Neural cell (in vitro differentiated cells): Measurements from ENCODE around the gene DSCAM. TPM values are rescaled to one million over a fixed set of nuclear protein-coding genes. Genes with fewer than 3 reads are reported as not detected.
"Not testable (repeated sequence)": the region's sequence is repeated elsewhere in the genome, so short reads cannot be mapped to it uniquely, and the experiment has no call there.

Experiments used
- H2AFZ ChIP-seq: fragments of 200-600, 300-800 bp; sonication (generic), shearing (Covaris generic); 2 replicates; pipeline ENCODE4 v1.6.0; 2014; ENCODE audit warnings: low read depth, mild to moderate bottlenecking, antibody characterized with exemption, low read length, moderate library complexity
- H3F3A ChIP-seq: fragments of 200-600 bp; shearing (Covaris generic); 2 replicates; pipeline ENCODE4 v1.6.1; 2016; ENCODE audit warnings: mild to moderate bottlenecking, moderate library complexity, mixed read lengths, antibody characterized with exemption, low read length; ENCODE audit not compliant: insufficient read depth, poor library complexity, severe bottlenecking
- H3K27ac ChIP-seq: fragments of 200-600, 300-800 bp; sonication (generic), shearing (Covaris generic); 2 replicates; pipeline ENCODE4 v1.5.1; 2014; ENCODE audit warnings: mild to moderate bottlenecking, low read length, moderate library complexity
- H3K27me3 ChIP-seq: fragments of 300-800, 200-600 bp; sonication (generic), shearing (Covaris generic); 2 replicates; pipeline ENCODE4 v1.6.0; 2014; ENCODE audit warnings: mild to moderate bottlenecking, low read depth, low read length, moderate library complexity; ENCODE audit not compliant: insufficient read depth
- H3K36me3 ChIP-seq: fragments of 300-800, 200-600 bp; sonication (generic), shearing (Covaris generic); 2 replicates; pipeline ENCODE4 v1.5.1; 2014; ENCODE audit warnings: mild to moderate bottlenecking, antibody characterized with exemption, low read length, moderate library complexity; ENCODE audit not compliant: insufficient read depth
- H3K4me2 ChIP-seq: fragments of 300-800, 200-600 bp; sonication (generic), shearing (Covaris generic); 2 replicates; pipeline ENCODE4 v1.6.0; 2014; ENCODE audit warnings: mild to moderate bottlenecking, low read length
- H3K4me3 ChIP-seq: fragments of 300-800, 200-600 bp; sonication (generic), shearing (Covaris generic); 2 replicates; pipeline ENCODE4 v1.5.1; 2014; ENCODE audit warnings: mild to moderate bottlenecking, low read length, moderate library complexity
- H3K79me2 ChIP-seq: fragments of 200-600 bp; shearing (Covaris generic); replicated peaks from 2 replicates; pipeline ENCODE4 v1.6.0; 2014; ENCODE audit warnings: mild to moderate bottlenecking, low read length, moderate library complexity; ENCODE audit not compliant: insufficient read depth
- H3K9ac ChIP-seq: fragments of 300-800, 200-600 bp; sonication (generic), shearing (Covaris generic); 2 replicates; pipeline ENCODE4 v1.6.1; 2016; ENCODE audit warnings: mild to moderate bottlenecking, low read length, mixed read lengths
- H3K9me2 ChIP-seq: fragments of 200-600 bp; shearing (Covaris generic); 2 replicates; pipeline ENCODE4 v1.6.1; 2016; ENCODE audit warnings: mild to moderate bottlenecking, low read length, mixed read lengths; ENCODE audit not compliant: insufficient read depth
- H3K9me3 ChIP-seq: fragments of 200-600, 300-800 bp; sonication (generic), shearing (Covaris generic); 2 replicates; pipeline ENCODE4 v1.6.1; 2016; ENCODE audit warnings: mild to moderate bottlenecking, mixed run types, low read length, moderate library complexity, mixed read lengths
- H4K20me1 ChIP-seq: fragments of 200-600 bp; shearing (Covaris generic); 2 replicates; pipeline ENCODE4 v1.6.1; 2016; ENCODE audit warnings: mild to moderate bottlenecking, mixed run types; ENCODE audit not compliant: insufficient read depth
- CTCF ChIP-seq: fragments of 450-650 bp; IDR thresholded peaks from 2 replicates; pipeline ENCODE4 v1.5.1; 2014; ENCODE audit warnings: antibody characterized with exemption, mild to moderate bottlenecking, moderate library complexity; ENCODE audit not compliant: poor library complexity, severe bottlenecking
- EP300 ChIP-seq: fragments of 450-650 bp; conservative IDR thresholded peaks from 2 replicates; pipeline ENCODE4 v1.6.1; 2014; ENCODE audit warnings: antibody characterized with exemption, mild to moderate bottlenecking, moderate library complexity; ENCODE audit not compliant: poor library complexity, severe bottlenecking
- EZH2 ChIP-seq: fragments of 200-600, 300-800 bp; shearing (Covaris generic), sonication (generic); IDR thresholded peaks from 2 replicates; pipeline ENCODE4 v1.6.1; 2014; ENCODE audit warnings: antibody characterized with exemption, low read length, borderline replicate concordance, mild to moderate bottlenecking; ENCODE audit not compliant: insufficient read depth, poor library complexity, severe bottlenecking
- MXI1 ChIP-seq: fragments of 450-650 bp; conservative IDR thresholded peaks from 2 replicates; pipeline ENCODE4 v1.6.1; 2014; ENCODE audit warnings: antibody characterized with exemption, mild to moderate bottlenecking; ENCODE audit not compliant: poor library complexity, severe bottlenecking
- POLR2AphosphoS5 ChIP-seq: IDR thresholded peaks from 2 replicates; pipeline ENCODE4 v1.6.1; 2012
- RAD21 ChIP-seq: fragments of 450-650 bp; conservative IDR thresholded peaks from 2 replicates; pipeline ENCODE4 v1.6.1; 2014; ENCODE audit warnings: antibody characterized with exemption, mild to moderate bottlenecking, moderate library complexity
- REST ChIP-seq: IDR thresholded peaks from 2 replicates; pipeline ENCODE4 v1.6.1; 2012; ENCODE audit warnings: borderline replicate concordance
- SMC3 ChIP-seq: fragments of 450-650 bp; conservative IDR thresholded peaks from 2 replicates; pipeline ENCODE4 v1.6.1; 2014; ENCODE audit warnings: antibody characterized with exemption, mild to moderate bottlenecking, moderate library complexity; ENCODE audit not compliant: poor library complexity
- TAF1 ChIP-seq: IDR thresholded peaks from 2 replicates; pipeline ENCODE4 v1.6.1; 2012; ENCODE audit warnings: low read depth
- polyA plus RNA-seq: library from polyadenylated mRNA; depleted of rRNA; stranded (reverse); fragments of >200 nt; gene quantifications from 2 replicates; pipeline ENCODE4 v1.2.3, GENCODE V29; 2014

DSCAM gene
- polyA plus RNA-seq, 1 donor from 2014 or later = 5.3 TPM

GRCh38 chr21:40324389-40324788 is 522.6 kb downstream of the DSCAM start:
- TF ChIP-seq SMC3 = no peak
- TF ChIP-seq EZH2 = no peak
- no peak for TF ChIP-seq EP300
- TF ChIP-seq RAD21 = no peak
- TF ChIP-seq REST = no peak
- TF ChIP-seq CTCF = no peak
- TF ChIP-seq POLR2AphosphoS5 = no peak
- TF ChIP-seq MXI1 = no peak
- TF ChIP-seq TAF1 = no peak
- H3K4me3 ChIP-seq = no peak overlapping the region
- no peak overlapping the region for H2AFZ ChIP-seq
- no peaks in the 10 kb centered on the region for H3K79me2 ChIP-seq
- H3K9ac ChIP-seq = no peak overlapping the region
- no peaks in the 10 kb centered on the region for H3F3A ChIP-seq
- H3K9me3 ChIP-seq = no peaks in the 10 kb centered on the region
- H3K4me2 ChIP-seq = no peak overlapping the region
- H4K20me1 ChIP-seq = no peaks in the 10 kb centered on the region
- no peaks in the 10 kb centered on the region for H3K36me3 ChIP-seq
- H3K27ac ChIP-seq = no peak overlapping the region
- H3K27me3 ChIP-seq = no peaks in the 10 kb centered on the region
- H3K9me2 ChIP-seq = no peaks in the 10 kb centered on the region

GRCh38 chr21:40320718-40321117 is 526.2 kb downstream of the DSCAM start:
- not testable (repeated sequence) for H3K4me3 ChIP-seq, H3K4me2 ChIP-seq, H3K9ac ChIP-seq, H3K9me2 ChIP-seq, H2AFZ ChIP-seq, H3K36me3 ChIP-seq, H3F3A ChIP-seq, H3K79me2 ChIP-seq, H3K27me3 ChIP-seq, H3K9me3 ChIP-seq, H3K27ac ChIP-seq, H4K20me1 ChIP-seq

GRCh38 chr21:40318371-40318770 is 528.6 kb downstream of the DSCAM start:
- no peaks in the 10 kb centered on the region for H3K36me3 ChIP-seq
- no peaks in the 10 kb centered on the region for H4K20me1 ChIP-seq
- no peaks in the 10 kb centered on the region for H3K27me3 ChIP-seq
- H3K9ac ChIP-seq = no peak overlapping the region
- no peak overlapping the region for H2AFZ ChIP-seq
- no peaks in the 10 kb centered on the region for H3F3A ChIP-seq
- no peaks in the 10 kb centered on the region for H3K79me2 ChIP-seq
- no peak overlapping the region for H3K4me3 ChIP-seq
- no peaks in the 10 kb centered on the region for H3K9me3 ChIP-seq
- no peak overlapping the region for H3K27ac ChIP-seq
- H3K4me2 ChIP-seq = no peak overlapping the region
- H3K9me2 ChIP-seq = no peaks in the 10 kb centered on the region
- TF ChIP-seq REST (no peak), EZH2 (no peak), MXI1 (no peak), TAF1 (no peak), EP300 (no peak), POLR2AphosphoS5 (no peak), CTCF (no peak), SMC3 (no peak), RAD21 (no peak)
